ENCODE data around the gene IL1RL2. TPM values are rescaled to one million over a fixed set of nuclear protein-coding genes. Genes with fewer than 3 reads are reported as not detected.

The IL1RL2 gene
- total RNA-seq, 1 experiment from 2014 or later, result not detected

- DNase-seq (ENCODE audit: low spot score), result no peak
Observed at GRCh38 chr2:102267774-102268173, 81.0 kb downstream of the IL1RL2 start.

GRCh38 chr2:102268510-102269199, 81.8 kb downstream of the IL1RL2 start:
- no peak for DNase-seq (ENCODE audit: low spot score)

- DNase-seq (ENCODE audit: low spot score), result no peak
Observed at GRCh38 chr2:102269200-102269524, 82.3 kb downstream of the IL1RL2 start.

- DNase-seq (ENCODE audit: low spot score), result no peak
Observed at GRCh38 chr2:102271844-102272243, 85.0 kb downstream of the IL1RL2 start.

- DNase-seq (ENCODE audit: low spot score), result no peak
Observed at GRCh38 chr2:102273619-102274211, 86.9 kb downstream of the IL1RL2 start.

GRCh38 chr2:102276549-102277201, 89.9 kb downstream of the IL1RL2 start:
- DNase-seq (ENCODE audit: low spot score), result no peak

- DNase-seq (ENCODE audit: low spot score), result no peak
Observed at GRCh38 chr2:102277202-102277700, 90.4 kb downstream of the IL1RL2 start.

GRCh38 chr2:102278720-102279390, 92.0 kb downstream of the IL1RL2 start:
- no peak for DNase-seq (ENCODE audit: low spot score)

GRCh38 chr2:102279391-102279735, 92.5 kb downstream of the IL1RL2 start:
- no peak for DNase-seq (ENCODE audit: low spot score)

GRCh38 chr2:102282678-102283091, 95.9 kb downstream of the IL1RL2 start:
- DNase-seq (ENCODE audit: low spot score), result no peak

GRCh38 chr2:102283996-102284395, 97.2 kb downstream of the IL1RL2 start:
- no peak for DNase-seq (ENCODE audit: low spot score)

GRCh38 chr2:102284611-102285010, 97.8 kb downstream of the IL1RL2 start:
- DNase-seq (ENCODE audit: low spot score), result no peak

GRCh38 chr2:102285368-102285767, 98.5 kb downstream of the IL1RL2 start:
- no peak for DNase-seq (ENCODE audit: low spot score)

GRCh38 chr2:102286041-102286440, 99.2 kb downstream of the IL1RL2 start:
- DNase-seq (ENCODE audit: low spot score), result no peak

GRCh38 chr2:102289129-102289528, 102.3 kb downstream of the IL1RL2 start:
- DNase-seq (ENCODE audit: low spot score), result no peak

Other genes with a start within 250 kb of the IL1RL2 start
- gene IL1R2, start 195.1 kb upstream of the IL1RL2 start, total RNA-seq (2014; rRNA removed; shearing (Covaris generic)), result not detected in 2 replicates
- 1.7 and 2.6 TPM in 2 replicates for gene IL1R1, start 44.3 kb upstream of the IL1RL2 start, total RNA-seq (2014; rRNA removed; shearing (Covaris generic))
- gene IL1RL1, start 124.5 kb downstream of the IL1RL2 start, total RNA-seq (2014; rRNA removed; shearing (Covaris generic)), result 0.02 TPM in 1 of 2 replicates, not detected in the other
- not detected in 2 replicates for gene IL18R1, start 168.8 kb downstream of the IL1RL2 start, total RNA-seq (2014; rRNA removed; shearing (Covaris generic))
- not detected in 2 replicates for gene IL18RAP, start 236.1 kb downstream of the IL1RL2 start, total RNA-seq (2014; rRNA removed; shearing (Covaris generic))